H1 (cell line): ENCODE data around the gene HSD17B1. TPM values are rescaled to one million over a fixed set of nuclear protein-coding genes. Genes with fewer than 3 reads are reported as not detected.

Experiments used
- ATF3 ChIP-seq: IDR thresholded peaks from 2 replicates; pipeline ENCODE4 v1.6.1; 2011; ENCODE audit warnings: low read depth, mild to moderate bottlenecking, low read length; ENCODE audit not compliant: insufficient read depth
- BACH1 ChIP-seq: IDR thresholded peaks from 2 replicates; pipeline ENCODE4 v1.6.1; 2012; ENCODE audit warnings: low read length, improper control_type of control experiment
- CBX8 ChIP-seq: fragments of 300-800, 300-1000 bp; sonication (generic); IDR thresholded peaks from 2 replicates; pipeline ENCODE4 v1.7.1; 2016; ENCODE audit warnings: low read depth, low read length, borderline replicate concordance
- CEBPB ChIP-seq: IDR thresholded peaks from 2 replicates; pipeline ENCODE4 v1.6.1; 2012; ENCODE audit warnings: low read depth, low read length
- GTF2F1 ChIP-seq: IDR thresholded peaks from 2 replicates; pipeline ENCODE4 v1.6.1; 2012; ENCODE audit warnings: low read depth, low read length, improper control_type of control experiment, borderline replicate concordance
- JUN ChIP-seq: IDR thresholded peaks from 2 replicates; pipeline ENCODE4 v1.6.1; 2011; ENCODE audit warnings: low read depth, mild to moderate bottlenecking, improper control_type of control experiment, low read length
- KDM5A ChIP-seq: fragments of 200-600 bp; IDR thresholded peaks from 2 replicates; pipeline ENCODE4 v1.7.1; 2012; ENCODE audit warnings: mild to moderate bottlenecking, low read length, inconsistent platforms, mixed read lengths
- MAFK ChIP-seq: IDR thresholded peaks from 2 replicates; pipeline ENCODE4 v1.6.1; 2012; ENCODE audit warnings: low read depth, mild to moderate bottlenecking, improper control_type of control experiment, low read length
- PHF8 ChIP-seq: fragments of 200-600 bp; sonication (generic); conservative IDR thresholded peaks from 2 replicates; pipeline ENCODE4 v1.7.1; 2012; ENCODE audit warnings: low read depth, mild to moderate bottlenecking, inconsistent platforms, low read length, moderate library complexity
- POLR2A ChIP-seq, 2 experiments: IDR thresholded peaks; 1 replicate in 1 of 2; 2 replicates in 1 of 2; pipeline ENCODE4 v1.6.1; 2011; ENCODE audit warnings: low read depth in 2 of 2, low read length in 2 of 2, mild to moderate bottlenecking in 2 of 2; ENCODE audit errors: control extremely low read depth in 1 of 2
- POLR2AphosphoS5 ChIP-seq: IDR thresholded peaks from 2 replicates; pipeline ENCODE4 v1.6.1; 2011; ENCODE audit warnings: low read depth, low read length
- RNF2 ChIP-seq: fragments of 200-900, 300-1000 bp; sonication (generic); IDR thresholded peaks from 2 replicates; pipeline ENCODE4 v1.7.1; 2016; ENCODE audit warnings: borderline replicate concordance, low read depth, mild to moderate bottlenecking, antibody characterized with exemption, low read length; ENCODE audit not compliant: poor library complexity, severe bottlenecking; ENCODE audit errors: missing control alignments
- SP4 ChIP-seq: IDR thresholded peaks from 2 replicates; pipeline ENCODE4 v1.6.1; 2012; ENCODE audit warnings: low read length, inconsistent platforms
- SRF ChIP-seq: IDR thresholded peaks from 2 replicates; pipeline ENCODE4 v1.6.1; 2011; ENCODE audit warnings: mild to moderate bottlenecking, low read depth, low read length, moderate library complexity
- SUZ12 ChIP-seq: fragments of 200-600 bp; sonication (generic); IDR thresholded peaks from 2 replicates; pipeline ENCODE4 v1.6.1; 2012; ENCODE audit warnings: mild to moderate bottlenecking, inconsistent platforms, low read length, moderate library complexity, mixed read lengths
- USF2 ChIP-seq: IDR thresholded peaks from 2 replicates; pipeline ENCODE4 v1.6.1; 2011; ENCODE audit warnings: low read length, improper control_type of control experiment
- YY1 ChIP-seq: IDR thresholded peaks from 2 replicates; pipeline ENCODE4 v1.6.1; 2011; ENCODE audit warnings: low read depth, mild to moderate bottlenecking, low read length
- ZNF274 ChIP-seq: IDR thresholded peaks from 2 replicates; pipeline ENCODE4 v1.7.0; 2012; ENCODE audit warnings: low read length, borderline replicate concordance; ENCODE audit errors: extremely low read depth
- polyA plus RNA-seq, 7 experiments: library from polyadenylated mRNA; depleted of rRNA in 3 of 7; stranded (reverse) in 5 of 7; unstranded in 2 of 7; fragments of >200 nt in 5 of 7; fragments of 200-250 nt in 2 of 7; gene quantifications; 1 replicate in 5 of 7; 2 replicates in 1 of 7; 4 replicates in 1 of 7; pipeline versions ENCODE4 v1.2.1 to v1.2.3, GENCODE V29; 2011 to 2013; ENCODE audit warnings: missing spikeins in 2 of 7, mixed read lengths in 2 of 7
- total RNA-seq: library from RNA; stranded (reverse); fragmentation: NEBNext Ultra II Directional; extraction: Animal tissue kit (Norgen Biotek cat#: 25700); gene quantifications from 2 replicates; pipeline ENCODE4 v1.2.1, GENCODE V29; 2021
- TF ChIP-seq, protein P1 (sequence below): IDR thresholded peaks from 2 replicates; pipeline ENCODE4 v1.6.1; 2012; ENCODE audit warnings: inconsistent platforms
- TF ChIP-seq, protein P2 (sequence below): IDR thresholded peaks from 2 replicates; pipeline ENCODE4 v1.6.1; 2012; ENCODE audit warnings: low read length, inconsistent platforms

The HSD17B1 gene
- total and polyA plus RNA-seq, 2 of the 8 experiments (the other 6 are each of a cell fraction or from before 2014, with no cell fraction given) = 0.88 to 1.0 TPM

DNA sequence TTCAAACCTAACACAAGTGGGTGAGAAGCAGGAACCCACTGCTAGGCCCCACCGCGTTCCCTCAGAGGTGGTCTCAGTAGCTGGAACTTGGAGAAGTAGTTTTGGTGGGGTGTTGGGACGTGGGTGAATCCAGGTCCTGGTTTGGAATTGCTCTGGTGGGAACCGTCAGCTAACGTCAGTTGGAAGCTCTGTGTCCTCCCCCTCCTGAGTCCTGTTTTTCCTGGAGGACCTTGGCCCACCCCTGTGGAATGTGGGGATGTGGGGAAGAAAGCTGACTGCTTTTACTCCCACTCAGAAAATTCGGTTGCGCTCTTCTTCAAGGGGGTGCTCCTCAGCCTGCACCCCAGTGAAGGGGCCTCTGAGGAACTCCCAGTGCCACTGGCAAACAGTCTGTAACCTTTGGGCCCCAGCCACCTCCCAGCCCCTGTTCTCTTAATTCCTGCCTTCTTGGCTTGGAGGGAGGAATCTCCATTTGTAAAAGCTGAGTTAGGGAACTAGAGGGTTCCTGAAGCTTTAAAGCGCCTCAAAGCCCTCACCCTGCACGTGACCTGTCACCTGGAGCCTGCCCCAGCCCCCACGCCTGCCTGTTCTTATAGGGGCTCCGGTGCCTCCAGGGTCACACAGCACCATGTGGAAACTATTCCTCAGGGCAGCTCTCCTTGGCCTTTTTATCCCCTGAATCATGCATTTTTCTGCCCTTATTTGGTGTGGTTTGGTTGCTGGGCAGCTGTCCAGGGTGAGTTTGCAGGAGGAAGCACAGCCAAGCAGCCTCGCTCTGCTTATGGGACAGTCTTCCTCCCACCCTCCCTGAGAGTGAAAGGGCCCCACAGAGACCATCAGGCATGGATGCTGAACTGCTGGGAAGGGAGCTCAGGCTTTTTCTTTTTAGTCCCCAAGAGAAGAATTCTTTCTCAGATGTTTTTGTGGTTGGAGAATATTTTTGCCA is 32.9 kb upstream of the HSD17B1 start (continued):
- TF ChIP-seq RNF2 (no peak), ATF3 (peak; percentile 80), SP4 (no peak), POLR2A (IDR thresholded peaks at IDR 0.05; ENCODE audit: control extremely low read depth in 1 of 2, low read depth in 2 of 2, low read length in 2 of 2) (no peak; a peak in 1 of 3 replicates), PHF8 (no peak), GTF2F1 (no peak), USF2 (peak; percentile 90), YY1 (0 out of 2 replicates have a peak, but pooled peaks have one; percentile 7), SRF (peak; percentile 90), ZNF274 (no peak), MAFK (no peak), CBX8 (no peak), JUN (no peak), SUZ12 (no peak), POLR2AphosphoS5 (no peak), KDM5A (no peak), CEBPB (no peak), BACH1 (no peak)
- TF ChIP-seq, protein P1, sequence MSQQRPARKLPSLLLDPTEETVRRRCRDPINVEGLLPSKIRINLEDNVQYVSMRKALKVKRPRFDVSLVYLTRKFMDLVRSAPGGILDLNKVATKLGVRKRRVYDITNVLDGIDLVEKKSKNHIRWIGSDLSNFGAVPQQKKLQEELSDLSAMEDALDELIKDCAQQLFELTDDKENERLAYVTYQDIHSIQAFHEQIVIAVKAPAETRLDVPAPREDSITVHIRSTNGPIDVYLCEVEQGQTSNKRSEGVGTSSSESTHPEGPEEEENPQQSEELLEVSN = peak; percentile 31; the same call in 1 of the 2 replicates
- TF ChIP-seq, protein P2, sequence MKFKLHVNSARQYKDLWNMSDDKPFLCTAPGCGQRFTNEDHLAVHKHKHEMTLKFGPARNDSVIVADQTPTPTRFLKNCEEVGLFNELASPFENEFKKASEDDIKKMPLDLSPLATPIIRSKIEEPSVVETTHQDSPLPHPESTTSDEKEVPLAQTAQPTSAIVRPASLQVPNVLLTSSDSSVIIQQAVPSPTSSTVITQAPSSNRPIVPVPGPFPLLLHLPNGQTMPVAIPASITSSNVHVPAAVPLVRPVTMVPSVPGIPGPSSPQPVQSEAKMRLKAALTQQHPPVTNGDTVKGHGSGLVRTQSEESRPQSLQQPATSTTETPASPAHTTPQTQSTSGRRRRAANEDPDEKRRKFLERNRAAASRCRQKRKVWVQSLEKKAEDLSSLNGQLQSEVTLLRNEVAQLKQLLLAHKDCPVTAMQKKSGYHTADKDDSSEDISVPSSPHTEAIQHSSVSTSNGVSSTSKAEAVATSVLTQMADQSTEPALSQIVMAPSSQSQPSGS = no peak
